Activated CD4-positive, CD25-positive, alpha-beta regulatory T cell (primary cell): Measurements from ENCODE around the gene CFAP58.
"Not testable (repeated sequence)": the region's sequence is repeated elsewhere in the genome, so short reads cannot be mapped to it uniquely, and the experiment has no call there.

Experiments used
- DNase-seq, 4 experiments: peaks; one replicate each; lab custom pipeline; 2025; lab: John Stamatoyannopoulos, UW

CFAP58 gene

DNA sequence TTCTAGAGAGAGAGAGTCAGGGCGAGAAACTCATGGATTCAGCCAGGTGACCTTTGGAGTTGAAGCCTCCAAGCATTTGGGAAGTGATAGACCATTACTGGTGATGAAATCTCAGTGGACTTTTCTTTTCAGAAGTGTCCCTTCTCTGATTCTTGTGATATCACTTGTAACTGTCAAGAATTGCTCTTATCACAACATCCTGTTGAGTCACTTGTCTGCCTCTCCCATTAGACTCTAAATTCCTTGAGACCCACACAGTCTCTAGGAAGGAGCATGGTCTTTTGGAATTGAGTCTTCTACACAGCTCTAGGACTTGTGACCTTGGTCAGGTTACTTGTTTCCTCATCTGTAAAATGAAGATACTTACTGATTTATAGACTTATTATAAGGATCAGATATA lies 81.0 kb downstream of the CFAP58 start:
- no peak for DNase-seq

- no peak for DNase-seq
These were observed 82.2 kb downstream of the CFAP58 start for GRCh38 chr10:104435822-104436221.

GRCh38 chr10:104437226-104437625 lies 83.6 kb downstream of the CFAP58 start:
- DNase-seq, result no peak

GRCh38 chr10:104440221-104440620 lies 86.6 kb downstream of the CFAP58 start:
- no peak for DNase-seq

- DNase-seq, result no peak
These were observed 87.8 kb downstream of the CFAP58 start for GRCh38 chr10:104441329-104442000.

DNA sequence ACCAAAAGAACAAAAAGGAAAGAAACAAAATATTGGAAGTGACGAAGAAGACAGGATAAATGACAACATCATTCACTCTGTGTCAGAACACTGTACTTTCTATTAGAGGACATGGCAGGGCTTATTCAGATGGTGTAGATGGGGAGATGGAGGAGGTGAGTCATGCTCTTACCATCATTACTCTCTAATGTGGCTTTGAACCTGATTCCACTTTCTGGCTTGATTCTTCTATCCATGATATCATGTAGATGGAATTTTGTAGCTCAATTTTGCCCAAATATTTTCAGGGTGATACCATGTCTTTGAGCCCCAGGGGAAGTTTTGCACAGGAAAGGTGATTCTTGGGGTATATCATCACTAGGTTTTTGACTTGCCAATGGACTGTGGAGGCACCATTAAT lies 91.7 kb downstream of the CFAP58 start:
- no peak for DNase-seq

DNA sequence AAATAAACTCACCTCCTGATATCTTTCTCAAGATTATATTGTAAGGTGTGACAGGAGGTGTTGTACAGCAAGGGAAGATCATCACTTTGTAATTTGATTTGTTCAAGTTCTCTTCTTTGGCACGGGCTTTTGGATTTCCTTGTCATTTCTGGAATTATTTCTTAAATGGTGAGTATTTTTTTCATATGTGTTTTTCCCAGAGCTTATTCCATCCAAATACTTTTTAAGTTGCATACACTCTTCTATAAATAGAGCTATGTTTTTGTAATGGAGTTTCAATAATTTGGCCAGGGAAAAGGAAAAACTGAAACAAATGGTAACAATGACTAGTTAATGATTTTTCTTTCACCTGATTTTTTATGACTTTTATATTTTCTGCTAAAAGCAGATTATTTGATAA lies 92.5 kb downstream of the CFAP58 start:
- DNase-seq, result no peak

DNA sequence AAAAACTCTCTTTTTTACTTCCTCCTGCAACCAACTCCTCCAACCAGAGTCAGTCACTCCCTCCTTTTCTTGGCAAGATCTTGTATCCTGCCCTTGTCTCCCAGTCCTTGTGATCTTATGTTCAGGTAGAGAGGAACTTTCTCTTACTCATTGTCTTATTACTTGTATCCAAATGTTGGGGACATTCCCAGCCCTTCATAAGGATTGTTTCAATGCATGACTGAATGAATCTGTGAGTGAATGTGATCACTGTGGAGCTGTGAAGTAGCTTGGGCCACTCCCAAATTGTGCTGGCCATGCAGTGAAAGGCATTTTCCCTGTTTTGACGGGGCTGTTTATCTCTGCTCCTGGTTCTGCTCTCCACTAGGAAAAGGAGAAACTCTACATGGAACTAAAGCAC lies 93.7 kb downstream of the CFAP58 start:
- DNase-seq, result no peak

DNA sequence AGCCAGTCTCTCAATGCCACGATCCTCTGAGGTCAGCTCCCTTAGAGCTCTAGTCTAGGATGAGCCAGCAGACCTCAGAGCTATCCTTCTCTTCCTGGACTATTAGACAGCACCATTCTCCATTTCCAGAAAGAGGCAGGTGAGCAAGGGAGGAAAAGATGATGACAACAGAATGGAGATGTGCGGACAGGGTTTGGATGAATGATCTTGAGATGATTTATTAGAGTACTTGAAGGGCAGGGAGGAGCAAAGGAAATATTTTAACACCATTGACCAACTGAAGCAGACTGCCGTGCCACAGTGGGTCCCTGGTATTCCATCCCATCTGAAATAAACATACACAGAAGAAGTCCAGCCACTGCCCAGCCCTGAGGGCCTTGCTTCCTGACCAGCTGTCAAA lies 94.3 kb downstream of the CFAP58 start:
- no peak for DNase-seq

DNA sequence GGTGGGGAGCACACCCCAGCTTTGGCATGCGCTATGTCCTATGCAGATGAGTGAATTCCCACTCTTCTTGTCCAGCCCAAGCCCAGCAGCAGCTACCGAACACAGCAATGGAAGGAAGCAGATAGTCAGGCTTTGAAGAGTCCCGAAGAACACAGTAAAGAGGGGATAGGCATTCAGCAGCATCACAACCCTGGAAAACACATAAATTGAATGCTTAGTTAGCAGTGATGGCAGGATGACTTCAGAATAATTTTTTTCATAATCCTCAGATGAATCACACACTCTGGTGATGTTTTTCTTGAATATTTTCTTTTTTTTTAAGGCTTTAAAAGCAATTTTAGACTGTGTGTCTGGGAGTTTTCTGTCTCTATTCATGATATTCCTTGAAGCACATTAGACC lies 95.8 kb downstream of the CFAP58 start:
- DNase-seq, result no peak

GRCh38 chr10:104450490-104450889 lies 96.9 kb downstream of the CFAP58 start:
- DNase-seq, result no peak

DNA sequence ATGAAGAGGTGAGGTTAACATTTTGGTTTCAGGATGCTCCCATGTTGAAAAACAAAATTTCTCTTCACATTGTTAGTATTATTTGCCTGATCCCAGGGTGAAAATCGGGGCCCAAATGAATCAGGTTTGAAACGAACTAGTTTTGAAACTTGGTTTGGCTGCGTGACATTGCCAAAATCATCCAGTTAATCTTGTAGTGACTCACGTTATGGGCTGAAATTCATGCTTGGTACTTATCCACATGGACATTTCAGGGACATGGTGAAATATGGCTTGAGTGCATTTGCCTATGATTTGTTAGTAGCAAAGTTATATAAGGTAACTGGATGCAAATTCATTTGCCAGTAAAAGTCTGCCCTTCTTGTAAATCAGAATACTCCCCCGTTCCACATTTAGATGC lies 97.3 kb downstream of the CFAP58 start:
- DNase-seq, result no peak

GRCh38 chr10:104452977-104453376 lies 99.3 kb downstream of the CFAP58 start:
- no peak for DNase-seq

DNA sequence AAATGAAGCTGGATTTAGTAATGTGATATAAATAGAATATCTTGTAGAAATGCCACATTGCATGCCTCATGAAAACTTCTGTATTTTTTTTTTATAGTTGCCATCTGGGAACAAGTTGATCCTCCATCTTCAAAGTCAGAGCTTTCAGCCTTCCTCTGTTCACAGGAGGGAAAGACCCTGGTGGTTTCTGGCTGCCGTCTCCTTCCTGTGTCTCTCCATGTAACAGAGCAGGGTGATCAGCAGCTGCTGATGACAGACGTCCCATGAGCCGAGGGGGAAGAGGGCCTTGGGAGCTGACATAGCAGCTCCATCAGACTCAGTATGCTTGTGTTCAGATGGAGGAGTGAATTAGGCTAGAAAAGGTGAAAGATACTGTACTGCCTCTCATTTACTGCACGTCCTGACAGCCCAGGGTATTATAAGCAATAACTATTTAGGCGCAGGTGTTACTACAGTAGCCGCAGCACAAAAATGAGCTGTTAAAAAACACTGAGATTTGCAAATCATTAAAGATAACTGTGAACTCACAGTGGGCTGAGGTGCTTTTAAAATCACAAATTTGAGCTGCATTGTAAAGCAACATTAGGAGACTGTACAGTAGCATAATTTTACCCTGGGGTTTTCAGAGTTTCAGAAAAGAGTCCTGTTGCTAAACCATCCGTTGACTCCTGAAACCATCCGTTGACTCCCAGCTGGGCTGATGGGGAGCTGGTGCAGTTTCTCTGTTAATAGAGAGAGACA lies 103.3 kb downstream of the CFAP58 start:
- no peak for DNase-seq

DNA sequence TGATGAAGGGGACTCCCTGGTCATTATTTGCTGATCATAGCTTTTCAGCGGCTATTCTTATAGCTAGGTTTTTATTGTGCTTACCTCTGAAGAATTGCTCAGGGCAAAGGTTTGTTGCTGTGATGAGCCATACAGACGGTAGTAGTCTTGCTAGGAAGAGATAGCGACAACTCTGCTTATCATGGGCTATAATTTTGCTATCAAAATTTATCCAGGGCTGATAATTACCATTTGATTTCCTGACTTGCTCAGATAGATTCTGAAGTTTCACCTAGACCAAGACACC lies 103.9 kb downstream of the CFAP58 start:
- DNase-seq, result no peak

- not testable (repeated sequence) for DNase-seq
These were observed 111.9 kb downstream of the CFAP58 start for GRCh38 chr10:104465575-104465974.

DNA sequence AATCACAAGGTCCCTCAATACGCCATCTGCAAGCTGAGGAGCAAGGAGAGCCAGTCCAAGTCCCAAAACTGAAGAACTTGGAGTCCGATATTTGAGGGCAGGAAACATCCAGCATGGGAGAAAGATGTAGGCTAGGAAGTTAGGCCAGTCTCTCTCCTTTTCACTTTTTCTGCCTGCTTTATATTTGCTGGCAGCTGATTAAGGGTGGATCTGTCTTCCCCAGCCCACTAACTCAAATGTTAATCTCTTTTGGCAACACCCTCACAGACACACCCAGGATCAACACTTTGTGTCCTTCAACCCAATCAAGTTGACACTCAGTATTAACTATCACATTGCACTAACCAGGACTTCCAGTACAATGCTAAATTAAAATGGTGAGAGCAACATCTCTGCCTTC lies 115.2 kb downstream of the CFAP58 start:
- not testable (repeated sequence) for DNase-seq

GRCh38 chr10:104472505-104472904 lies 118.9 kb downstream of the CFAP58 start:
- DNase-seq, result no peak

GRCh38 chr10:104472957-104473745 lies 119.5 kb downstream of the CFAP58 start:
- no peak for DNase-seq

GRCh38 chr10:104478380-104478779 lies 124.7 kb downstream of the CFAP58 start:
- no peak for DNase-seq

GRCh38 chr10:104479906-104480593 lies 126.4 kb downstream of the CFAP58 start:
- no peak for DNase-seq

DNA sequence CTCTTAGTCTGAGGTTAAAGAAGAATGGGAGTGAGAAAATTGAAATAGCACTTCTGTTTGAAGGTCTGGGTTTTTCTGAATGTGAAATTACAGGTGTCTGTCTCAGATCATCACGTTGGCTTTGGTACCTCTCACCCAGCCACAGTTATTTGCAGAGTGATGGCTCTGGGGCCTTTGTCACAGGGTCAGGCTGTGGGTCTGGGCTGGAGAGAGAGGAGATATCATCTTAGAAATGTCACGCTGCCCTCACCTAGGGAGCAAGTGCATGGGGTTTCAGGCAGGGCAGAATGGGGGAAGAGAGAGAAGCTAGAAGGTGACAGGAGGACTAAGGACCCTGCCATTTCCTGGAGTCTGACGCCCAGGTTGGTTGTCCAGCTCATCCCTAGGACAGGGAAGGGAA lies 127.2 kb downstream of the CFAP58 start:
- no peak for DNase-seq

DNA sequence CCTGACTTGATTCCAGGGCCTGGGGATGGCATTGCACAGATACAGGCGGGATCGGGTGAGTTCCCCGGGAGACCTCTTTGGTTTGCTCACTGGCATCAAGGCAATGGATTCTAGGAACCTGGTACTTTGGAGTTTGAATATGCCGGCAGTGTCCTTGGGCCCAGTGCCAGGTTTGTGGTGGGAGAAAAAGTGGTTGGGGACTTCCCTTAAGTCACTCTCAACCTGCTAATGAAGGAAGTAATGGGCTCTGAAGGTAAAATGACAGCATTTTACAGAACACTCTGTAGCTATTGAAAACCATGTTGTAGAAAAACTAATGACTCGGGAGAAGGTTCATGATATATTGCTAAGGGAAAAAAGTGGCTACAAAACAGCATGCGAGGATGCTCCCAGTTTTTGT lies 129.9 kb downstream of the CFAP58 start:
- DNase-seq, result no peak
